Endothelial cell of umbilical vein (primary cell): ENCODE results near the gene NDUFAB1.

Experiments
- EZH2 ChIP-seq: IDR thresholded peaks from 2 replicates; pipeline ENCODE4 v1.6.1; 2012; ENCODE audit warnings: borderline replicate concordance, low read depth, mild to moderate bottlenecking, moderate library complexity, low read length, inconsistent platforms; ENCODE audit not compliant: severe bottlenecking
- POLR2A ChIP-seq: IDR thresholded peaks from 2 replicates; pipeline ENCODE4 v1.6.1; 2012; ENCODE audit warnings: low read depth, mild to moderate bottlenecking, control low read depth, low read length
- POLR2AphosphoS5 ChIP-seq: IDR thresholded peaks from 2 replicates; pipeline ENCODE4 v1.6.1; 2012; ENCODE audit warnings: low read depth, mild to moderate bottlenecking, control low read depth, low read length, moderate library complexity; ENCODE audit not compliant: insufficient read depth
- TF ChIP-seq, protein P1 (sequence below), 2 donors: IDR thresholded peaks; 1 replicate in 1 of 2; 2 replicates in 1 of 2; pipeline ENCODE4 v1.5.1; 2011; ENCODE audit warnings: low read length in 2 of 2, mild to moderate bottlenecking in 2 of 2, moderate library complexity in 2 of 2, control low read depth in 1 of 2, inconsistent platforms in 1 of 2, low read depth in 1 of 2; ENCODE audit not compliant: insufficient read depth in 1 of 2; ENCODE audit errors: extremely low read depth in 1 of 2
- TF ChIP-seq, protein P2 (sequence below): IDR thresholded peaks from 2 replicates; pipeline ENCODE4 v1.6.1; 2011; ENCODE audit not compliant: insufficient read depth, insufficient read length

- TF ChIP-seq POLR2AphosphoS5 (no peak), EZH2 (no peak), POLR2A (no peak)
- TF ChIP-seq, protein P1, sequence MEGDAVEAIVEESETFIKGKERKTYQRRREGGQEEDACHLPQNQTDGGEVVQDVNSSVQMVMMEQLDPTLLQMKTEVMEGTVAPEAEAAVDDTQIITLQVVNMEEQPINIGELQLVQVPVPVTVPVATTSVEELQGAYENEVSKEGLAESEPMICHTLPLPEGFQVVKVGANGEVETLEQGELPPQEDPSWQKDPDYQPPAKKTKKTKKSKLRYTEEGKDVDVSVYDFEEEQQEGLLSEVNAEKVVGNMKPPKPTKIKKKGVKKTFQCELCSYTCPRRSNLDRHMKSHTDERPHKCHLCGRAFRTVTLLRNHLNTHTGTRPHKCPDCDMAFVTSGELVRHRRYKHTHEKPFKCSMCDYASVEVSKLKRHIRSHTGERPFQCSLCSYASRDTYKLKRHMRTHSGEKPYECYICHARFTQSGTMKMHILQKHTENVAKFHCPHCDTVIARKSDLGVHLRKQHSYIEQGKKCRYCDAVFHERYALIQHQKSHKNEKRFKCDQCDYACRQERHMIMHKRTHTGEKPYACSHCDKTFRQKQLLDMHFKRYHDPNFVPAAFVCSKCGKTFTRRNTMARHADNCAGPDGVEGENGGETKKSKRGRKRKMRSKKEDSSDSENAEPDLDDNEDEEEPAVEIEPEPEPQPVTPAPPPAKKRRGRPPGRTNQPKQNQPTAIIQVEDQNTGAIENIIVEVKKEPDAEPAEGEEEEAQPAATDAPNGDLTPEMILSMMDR (IDR thresholded peaks at IDR 0.05; ENCODE audit: extremely low read depth in 1 of 2, insufficient read depth in 1 of 2, low read depth in 1 of 2, low read length in 2 of 2) = no peak
- TF ChIP-seq, protein P2, sequence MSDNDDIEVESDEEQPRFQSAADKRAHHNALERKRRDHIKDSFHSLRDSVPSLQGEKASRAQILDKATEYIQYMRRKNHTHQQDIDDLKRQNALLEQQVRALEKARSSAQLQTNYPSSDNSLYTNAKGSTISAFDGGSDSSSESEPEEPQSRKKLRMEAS = no peak
These were observed 55.9 kb downstream of the NDUFAB1 start for GRCh38 chr16:23539984-23540816.
